ENCODE measurements around the gene OSBPL10. TPM values are rescaled to one million over a fixed set of nuclear protein-coding genes. Genes with fewer than 3 reads are reported as not detected.

The OSBPL10 gene
- total RNA-seq, 1 experiment from 2014 or later = 2.3 TPM

- TF ChIP-seq CTCF (conservative IDR thresholded peaks at IDR 0.05; ENCODE audit: low read depth, low read length) (no peak), EZH2 (IDR thresholded peaks at IDR 0.05; ENCODE audit: borderline replicate concordance, low read depth, low read length, poor library complexity, severe bottlenecking) (no peak)
- BruUV-seq (replicated peaks) = no TSS peak
- intact Hi-C loops (cut with micrococcal nuclease; ENCODE audit: unreplicated experiment) = no loop called here
- Histone ChIP-seq H3K4me1 (ENCODE audit: insufficient read depth, low read length, poor library complexity, severe bottlenecking) (peaks cover 4% of the 10 kb centered on the region), H3K27ac (ENCODE audit: low read depth, low read length, poor library complexity, severe bottlenecking) (no peak overlapping the region), H3K27me3 (replicated peaks; ENCODE audit: insufficient read depth, low read depth, low read length, poor library complexity) (no peaks in the 10 kb centered on the region), H3K9me3 (ENCODE audit: low read depth, low read length, poor library complexity, severe bottlenecking) (peaks cover 2% of the 10 kb centered on the region), H3K4me3 (ENCODE audit: low read depth, low read length, poor library complexity, severe bottlenecking) (no peak overlapping the region), H3K36me3 (ENCODE audit: insufficient read depth, low read length, poor library complexity, severe bottlenecking) (no peaks in the 10 kb centered on the region)
- ChIA-PET CTCF (no interaction called here), POLR2A (ENCODE audit: low non-redundant PET) (no interaction called here)
- no peak for DNase-seq (ENCODE audit: low spot score)
Observed at GRCh38 chr3:31960793-31961431, 20.1 kb downstream of the OSBPL10 start.

GRCh38 chr3:31959951-31960792 lies 20.9 kb downstream of the OSBPL10 start:
- H3K27ac ChIP-seq (ENCODE audit: low read depth, low read length, poor library complexity, severe bottlenecking) = no peak overlapping the region
- intact Hi-C loops (cut with micrococcal nuclease; ENCODE audit: unreplicated experiment) = no loop called here
- H3K27me3 ChIP-seq (replicated peaks; ENCODE audit: insufficient read depth, low read depth, low read length, poor library complexity) = no peaks in the 10 kb centered on the region
- H3K4me1 ChIP-seq (ENCODE audit: insufficient read depth, low read length, poor library complexity, severe bottlenecking) = peaks cover 4% of the 10 kb centered on the region
- no TSS peak for BruUV-seq (replicated peaks)
- ChIA-PET POLR2A (ENCODE audit: low non-redundant PET) (no interaction called here), CTCF (no interaction called here)
- no peak for DNase-seq (ENCODE audit: low spot score)
- H3K4me3 ChIP-seq (ENCODE audit: low read depth, low read length, poor library complexity, severe bottlenecking) = no peak overlapping the region
- no peak for TF ChIP-seq EZH2 (IDR thresholded peaks at IDR 0.05; ENCODE audit: borderline replicate concordance, low read depth, low read length, poor library complexity, severe bottlenecking)
- TF ChIP-seq CTCF (conservative IDR thresholded peaks at IDR 0.05; ENCODE audit: low read depth, low read length) = no peak
- no peaks in the 10 kb centered on the region for H3K36me3 ChIP-seq (ENCODE audit: insufficient read depth, low read length, poor library complexity, severe bottlenecking)
- H3K9me3 ChIP-seq (ENCODE audit: low read depth, low read length, poor library complexity, severe bottlenecking) = peaks cover 5% of the 10 kb centered on the region

- CTCF ChIA-PET = no interaction called here
- BruUV-seq (replicated peaks) = no TSS peak
- no peak for DNase-seq (ENCODE audit: low spot score)
- no peaks in the 10 kb centered on the region for H3K36me3 ChIP-seq (ENCODE audit: insufficient read depth, low read length, poor library complexity, severe bottlenecking)
- TF ChIP-seq CTCF (conservative IDR thresholded peaks at IDR 0.05; ENCODE audit: low read depth, low read length) = no peak
- no peak for TF ChIP-seq EZH2 (IDR thresholded peaks at IDR 0.05; ENCODE audit: borderline replicate concordance, low read depth, low read length, poor library complexity, severe bottlenecking)
- H3K4me1 ChIP-seq (ENCODE audit: insufficient read depth, low read length, poor library complexity, severe bottlenecking) = peaks cover 4% of the 10 kb centered on the region
- POLR2A ChIA-PET (ENCODE audit: low non-redundant PET) = no interaction called here
- H3K27ac ChIP-seq (ENCODE audit: low read depth, low read length, poor library complexity, severe bottlenecking) = no peak overlapping the region
- H3K4me3 ChIP-seq (ENCODE audit: low read depth, low read length, poor library complexity, severe bottlenecking) = no peak overlapping the region
- intact Hi-C loops (cut with micrococcal nuclease; ENCODE audit: unreplicated experiment) = no loop called here
- H3K9me3 ChIP-seq (ENCODE audit: low read depth, low read length, poor library complexity, severe bottlenecking) = peaks cover 5% of the 10 kb centered on the region
- no peaks in the 10 kb centered on the region for H3K27me3 ChIP-seq (replicated peaks; ENCODE audit: insufficient read depth, low read depth, low read length, poor library complexity)
Observed at GRCh38 chr3:31959251-31959650, 21.8 kb downstream of the OSBPL10 start.
